ENCODE measurements around the gene AOC2.
"Not testable (repeated sequence)": the region's sequence is repeated elsewhere in the genome, so short reads cannot be mapped to it uniquely, and the experiment has no call there.

AOC2 gene

DNA sequence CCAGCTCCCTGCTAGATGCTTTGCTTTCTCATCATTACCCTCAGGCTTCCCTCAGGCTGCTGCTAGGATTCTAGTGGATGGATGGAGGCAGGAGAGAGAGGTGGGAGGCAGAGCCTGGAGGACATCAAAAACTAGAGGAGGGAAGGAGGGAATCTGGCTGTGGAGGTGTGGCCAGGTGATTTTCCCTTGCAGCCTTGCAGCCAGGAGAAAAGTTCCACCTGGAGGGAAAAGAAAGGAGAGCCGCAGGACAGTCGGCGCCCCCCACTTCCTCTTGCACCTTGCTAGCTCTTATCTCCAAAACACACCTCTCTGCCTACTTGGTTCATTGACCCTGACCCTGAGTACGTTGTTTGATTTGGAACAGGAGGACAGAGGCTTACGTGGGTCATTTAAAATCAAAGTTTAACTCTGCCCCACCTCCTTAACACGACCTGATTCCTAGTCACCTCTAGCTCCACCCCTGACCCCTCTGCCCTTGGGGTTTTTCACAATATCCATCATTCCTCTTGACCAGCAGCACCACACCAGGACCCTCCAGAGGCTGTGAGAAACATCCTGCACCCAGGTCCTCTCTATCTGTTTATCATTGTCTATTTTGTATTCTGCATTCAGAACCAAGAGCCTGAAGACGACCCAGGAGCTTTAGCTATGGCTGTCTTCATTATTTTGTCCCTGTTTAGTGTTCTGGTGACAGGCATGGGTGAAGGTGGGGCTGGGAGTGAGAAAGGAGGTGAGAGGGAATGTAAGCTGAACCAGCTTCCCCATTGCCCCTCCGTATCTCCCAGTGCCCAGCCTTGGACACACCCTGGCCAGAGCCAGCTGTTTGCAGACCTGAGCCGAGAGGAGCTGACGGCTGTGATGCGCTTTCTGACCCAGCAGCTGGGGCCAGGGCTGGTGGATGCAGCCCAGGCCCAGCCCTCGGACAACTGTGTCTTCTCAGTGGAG, 22.5 kb downstream of the AOC2 start:
- DNase-seq (ENCODE audit: low read depth, low spot score): no peak
- in situ Hi-C loops (cut with HindIII; ENCODE audit: low sequenced_read_pairs): no loop called here
- H3K4me3 ChIP-seq (ENCODE audit: low read depth, low read length): no peak overlapping the region
- TF ChIP-seq, protein P1, sequence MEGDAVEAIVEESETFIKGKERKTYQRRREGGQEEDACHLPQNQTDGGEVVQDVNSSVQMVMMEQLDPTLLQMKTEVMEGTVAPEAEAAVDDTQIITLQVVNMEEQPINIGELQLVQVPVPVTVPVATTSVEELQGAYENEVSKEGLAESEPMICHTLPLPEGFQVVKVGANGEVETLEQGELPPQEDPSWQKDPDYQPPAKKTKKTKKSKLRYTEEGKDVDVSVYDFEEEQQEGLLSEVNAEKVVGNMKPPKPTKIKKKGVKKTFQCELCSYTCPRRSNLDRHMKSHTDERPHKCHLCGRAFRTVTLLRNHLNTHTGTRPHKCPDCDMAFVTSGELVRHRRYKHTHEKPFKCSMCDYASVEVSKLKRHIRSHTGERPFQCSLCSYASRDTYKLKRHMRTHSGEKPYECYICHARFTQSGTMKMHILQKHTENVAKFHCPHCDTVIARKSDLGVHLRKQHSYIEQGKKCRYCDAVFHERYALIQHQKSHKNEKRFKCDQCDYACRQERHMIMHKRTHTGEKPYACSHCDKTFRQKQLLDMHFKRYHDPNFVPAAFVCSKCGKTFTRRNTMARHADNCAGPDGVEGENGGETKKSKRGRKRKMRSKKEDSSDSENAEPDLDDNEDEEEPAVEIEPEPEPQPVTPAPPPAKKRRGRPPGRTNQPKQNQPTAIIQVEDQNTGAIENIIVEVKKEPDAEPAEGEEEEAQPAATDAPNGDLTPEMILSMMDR (IDR thresholded peaks at IDR 0.05; ENCODE audit: low read depth, low read length): no peak

DNA sequence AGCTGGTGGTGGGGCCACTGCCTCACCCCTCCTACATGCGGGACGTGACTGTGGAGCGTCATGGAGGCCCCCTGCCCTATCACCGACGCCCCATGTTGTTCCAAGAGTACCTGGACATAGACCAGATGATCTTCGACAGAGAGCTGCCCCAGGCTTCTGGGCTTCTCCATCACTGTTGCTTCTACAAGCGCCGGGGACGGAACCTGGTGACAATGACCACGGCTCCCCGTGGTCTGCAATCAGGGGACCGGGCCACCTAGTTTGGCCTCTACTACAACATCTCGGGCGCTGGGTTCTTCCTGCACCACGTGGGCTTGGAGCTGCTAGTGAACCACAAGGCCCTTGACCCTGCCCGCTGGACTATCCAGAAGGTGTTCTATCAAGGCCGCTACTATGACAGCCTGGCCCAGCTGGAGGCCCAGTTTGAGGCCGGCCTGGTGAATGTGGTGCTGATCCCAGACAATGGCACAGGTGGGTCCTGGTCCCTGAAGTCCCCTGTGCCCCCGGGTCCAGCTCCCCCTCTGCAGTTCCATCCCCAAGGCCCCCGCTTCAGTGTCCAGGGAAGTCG, 23.4 kb downstream of the AOC2 start:
- H3K4me3 ChIP-seq (ENCODE audit: low read depth, low read length); in situ Hi-C loops (cut with HindIII; ENCODE audit: low sequenced_read_pairs); DNase-seq (ENCODE audit: low read depth, low spot score): not testable (repeated sequence)

DNA sequence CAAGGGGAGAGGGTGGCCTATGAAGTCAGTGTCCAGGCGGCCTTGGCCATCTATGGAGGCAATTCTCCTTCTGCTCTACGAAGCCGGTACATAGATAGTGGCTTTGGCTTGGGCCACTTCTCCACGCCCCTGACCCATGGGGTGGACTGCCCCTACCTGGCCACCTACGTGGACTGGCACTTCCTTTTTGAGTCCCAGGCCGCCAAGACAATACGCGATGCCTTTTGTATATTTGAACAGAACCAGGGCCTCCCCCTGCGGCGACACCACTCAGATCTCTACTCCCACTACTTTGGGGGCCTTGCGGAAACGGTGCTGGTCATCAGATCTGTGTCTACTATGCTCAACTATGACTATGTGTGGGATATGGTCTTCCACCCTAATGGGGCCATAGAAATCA, 24.0 kb downstream of the AOC2 start:
- no peak overlapping the region for H3K4me3 ChIP-seq (ENCODE audit: low read depth, low read length)
- DNase-seq (ENCODE audit: low read depth, low spot score): no peak
- TF ChIP-seq, protein P1 (IDR thresholded peaks at IDR 0.05; ENCODE audit: low read depth, low read length): no peak
- in situ Hi-C loops (cut with HindIII; ENCODE audit: low sequenced_read_pairs): no loop called here

DNA sequence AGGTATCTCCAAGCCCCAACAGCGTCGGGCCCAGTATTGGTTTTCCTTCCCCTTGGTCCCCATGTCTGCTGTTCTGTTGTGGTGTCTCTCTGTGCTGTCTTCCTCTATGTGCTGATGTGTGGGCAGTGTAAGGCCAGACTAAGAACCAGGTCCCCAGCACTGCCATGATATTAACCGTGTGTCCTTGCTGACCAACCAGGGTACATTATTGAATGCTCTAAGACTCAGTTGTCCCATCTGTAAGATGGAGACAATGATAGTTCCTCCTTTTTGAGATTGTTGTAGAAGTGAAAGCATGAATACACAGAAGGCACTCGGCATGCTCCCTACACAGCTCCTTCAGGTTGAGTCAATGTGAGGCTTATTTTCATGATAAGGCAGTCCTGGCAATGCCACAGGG, 27.3 kb downstream of the AOC2 start:
- in situ Hi-C loops (cut with HindIII; ENCODE audit: low sequenced_read_pairs): no loop called here
- TF ChIP-seq, protein P1 (IDR thresholded peaks at IDR 0.05; ENCODE audit: low read depth, low read length): no peak
- no peak for DNase-seq (ENCODE audit: low read depth, low spot score)
- H3K4me3 ChIP-seq (ENCODE audit: low read depth, low read length): no peak overlapping the region

DNA sequence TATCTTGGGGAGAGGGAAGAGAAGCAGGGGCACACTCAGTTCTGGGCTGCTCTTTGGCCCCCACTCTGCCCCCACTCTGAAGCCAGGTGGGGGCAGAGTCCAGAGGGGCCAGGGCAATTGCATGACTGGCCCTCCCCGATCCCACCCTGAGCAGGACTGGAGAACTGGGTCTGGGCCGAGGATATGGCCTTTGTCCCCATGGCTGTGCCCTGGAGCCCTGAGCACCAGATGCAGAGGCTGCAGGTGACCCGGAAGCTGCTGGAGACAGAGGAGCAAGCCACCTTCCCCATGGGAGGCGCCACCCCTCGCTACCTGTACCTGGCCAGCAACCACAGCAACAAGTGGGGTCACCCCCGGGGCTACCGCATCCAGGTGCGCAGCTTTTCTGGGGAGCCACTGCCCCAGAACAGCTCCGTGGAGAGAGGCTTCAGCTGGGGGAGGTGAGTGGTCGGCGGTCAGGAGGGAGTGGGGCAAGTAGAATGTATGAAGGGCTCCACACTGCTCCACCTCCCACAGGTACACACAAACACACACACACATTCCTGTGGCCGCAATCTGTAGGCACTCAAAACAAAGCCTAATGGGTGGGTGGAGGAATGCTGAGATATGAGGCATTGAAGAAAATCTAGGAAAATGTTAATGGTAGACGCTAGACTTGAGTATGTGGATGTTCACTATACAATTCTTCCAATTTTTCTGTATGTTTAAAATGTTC, 28.0 kb downstream of the AOC2 start:
- in situ Hi-C loops (cut with HindIII; ENCODE audit: low sequenced_read_pairs): no loop called here
- no peak overlapping the region for H3K4me3 ChIP-seq (ENCODE audit: low read depth, low read length)
- TF ChIP-seq, protein P1 (IDR thresholded peaks at IDR 0.05; ENCODE audit: low read depth, low read length): no peak
- DNase-seq (ENCODE audit: low read depth, low spot score): no peak

DNA sequence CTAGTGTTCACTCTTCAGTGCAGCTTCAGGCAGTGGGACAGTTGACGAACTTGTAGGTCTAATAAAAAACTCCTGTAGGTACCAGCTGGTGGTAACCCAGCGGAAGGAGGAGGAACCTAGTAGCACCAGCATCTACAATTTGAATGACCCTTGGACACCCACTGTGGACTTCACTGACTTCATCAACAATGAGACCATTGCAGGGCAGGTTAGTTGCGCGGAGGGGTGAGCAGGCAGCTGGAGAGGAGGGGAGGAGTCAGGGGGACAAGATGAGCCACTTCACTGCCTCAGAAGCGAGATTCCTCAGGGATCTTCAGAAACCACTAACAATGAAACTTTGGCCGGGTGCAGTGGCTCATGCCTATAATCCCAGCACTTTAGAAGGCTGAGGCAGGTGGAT, 28.9 kb downstream of the AOC2 start:
- TF ChIP-seq, protein P1 (IDR thresholded peaks at IDR 0.05; ENCODE audit: low read depth, low read length): no peak
- in situ Hi-C loops (cut with HindIII; ENCODE audit: low sequenced_read_pairs): no loop called here
- no peak overlapping the region for H3K4me3 ChIP-seq (ENCODE audit: low read depth, low read length)
- no peak for DNase-seq (ENCODE audit: low read depth, low spot score)

DNA sequence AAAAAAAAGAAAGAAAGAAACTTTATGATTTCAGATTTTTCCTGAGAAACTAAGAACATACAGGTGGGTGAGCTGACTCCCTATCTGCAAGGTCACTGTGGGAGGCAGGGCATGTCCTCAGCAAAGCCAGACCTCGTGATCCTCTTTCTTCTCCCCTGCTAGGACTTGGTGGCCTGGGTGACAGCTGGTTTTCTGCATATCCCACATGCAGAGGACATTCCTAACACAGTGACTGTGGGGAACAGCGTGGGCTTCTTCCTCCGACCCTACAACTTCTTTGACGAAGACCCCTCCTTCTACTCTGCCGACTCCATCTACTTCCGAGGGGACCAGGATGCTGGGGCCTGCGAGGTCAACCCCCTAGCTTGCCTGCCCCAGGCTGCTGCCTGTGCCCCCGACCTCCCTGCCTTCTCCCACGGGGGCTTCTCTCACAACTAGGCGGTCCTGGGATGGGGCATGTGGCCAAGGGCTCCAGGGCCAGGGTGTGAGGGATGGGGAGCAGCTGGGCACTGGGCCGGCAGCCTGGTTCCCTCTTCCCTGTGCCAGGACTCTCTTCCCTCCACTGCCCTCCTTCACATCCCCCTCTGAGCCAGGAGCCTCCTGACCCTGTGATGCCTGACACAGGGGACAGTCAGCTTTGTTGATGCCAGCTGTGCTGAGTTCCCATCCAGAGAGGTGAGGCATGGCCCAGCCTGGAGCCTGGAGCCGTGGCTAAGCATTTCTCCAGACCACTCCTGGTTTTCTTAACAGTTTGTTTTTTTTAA, 29.7 kb downstream of the AOC2 start:
- H3K4me3 ChIP-seq (ENCODE audit: low read depth, low read length); in situ Hi-C loops (cut with HindIII; ENCODE audit: low sequenced_read_pairs): not testable (repeated sequence)

More for the DNA sequence above, 29.7 kb downstream of the AOC2 start:
- not testable (repeated sequence) for DNase-seq (ENCODE audit: low read depth, low spot score)

Data from astrocyte of the spinal cord (primary cell).